HEK293T (cell line): ENCODE results near the gene C1D.

Source experiments
- ARNT ChIP-seq: fragments of 450-650 bp; IDR thresholded peaks from 2 replicates; pipeline ENCODE4 v1.6.1; 2017; ENCODE audit warnings: mild to moderate bottlenecking
- SP1 ChIP-seq: fragments of 450-650 bp; IDR thresholded peaks from 2 replicates; pipeline ENCODE4 v1.6.1; 2017

- no peak for TF ChIP-seq ARNT
- TF ChIP-seq SP1, result no peak
These were observed 38.9 kb downstream of the C1D start for GRCh38 chr2:68023904-68024303.
